HL-60 (cell line): ENCODE measurements around the gene ULBP2.

Source experiments
- DNase-seq, 2 experiments: peaks; one replicate each; pipeline ENCODE4 v3.0.0-alpha.2; 2010 to 2020; ENCODE audit warnings: low read depth in 1 of 2, low spot score in 1 of 2
- H3K27ac ChIP-seq: fragments of 250-450 bp; sonication (Bioruptor Pico); replicated peaks from 2 replicates; pipeline ENCODE4 v1.5.1; 2020; ENCODE audit warnings: mild to moderate bottlenecking, moderate library complexity
- H3K27me3 ChIP-seq: fragments of 250-450 bp; sonication (Bioruptor Pico); 2 replicates; pipeline ENCODE4 v1.5.1; 2021; ENCODE audit warnings: mild to moderate bottlenecking, moderate library complexity; ENCODE audit not compliant: insufficient read depth, poor library complexity, severe bottlenecking
- H3K4me3 ChIP-seq: replicated peaks from 2 replicates; pipeline ENCODE4 v1.5.1; 2011; ENCODE audit warnings: mild to moderate bottlenecking, control low read depth, low read length; ENCODE audit not compliant: insufficient read depth
- CTCF ChIP-seq: IDR thresholded peaks from one replicate; pipeline ENCODE4 v1.5.1; 2011; ENCODE audit warnings: low read length, control low read depth, inconsistent platforms; ENCODE audit not compliant: insufficient read depth
- GABPA ChIP-seq: IDR thresholded peaks from 2 replicates; pipeline ENCODE4 v1.6.1; 2012; ENCODE audit warnings: low read depth
- POLR2AphosphoS5 ChIP-seq: IDR thresholded peaks from 2 replicates; pipeline ENCODE4 v1.6.1; 2012; ENCODE audit warnings: low read depth
- REST ChIP-seq: IDR thresholded peaks from 2 replicates; pipeline ENCODE4 v1.6.1; 2012; ENCODE audit warnings: low read depth; ENCODE audit not compliant: insufficient replicate concordance
- SPI1 ChIP-seq: IDR thresholded peaks from 2 replicates; pipeline ENCODE4 v1.6.1; 2012; ENCODE audit warnings: low read depth, mild to moderate bottlenecking, borderline replicate concordance

The ULBP2 gene

GRCh38 chr6:149931501-149931900 is 10.3 kb upstream of the ULBP2 start:
- TF ChIP-seq REST (no peak), GABPA (no peak), CTCF (no peak), POLR2AphosphoS5 (no peak), SPI1 (no peak)
- no peak overlapping the region for H3K27ac ChIP-seq
- no peak for DNase-seq
- no peak overlapping the region for H3K4me3 ChIP-seq
- peaks cover 46% of the 10 kb centered on the region for H3K27me3 ChIP-seq

- TF ChIP-seq CTCF (no peak), POLR2AphosphoS5 (no peak), SPI1 (no peak), GABPA (no peak), REST (no peak)
- no peak overlapping the region for H3K27ac ChIP-seq
- peaks cover 53% of the 10 kb centered on the region for H3K27me3 ChIP-seq
- no peak overlapping the region for H3K4me3 ChIP-seq
- DNase-seq = no peak
Observed at GRCh38 chr6:149933036-149933435, 8.8 kb upstream of the ULBP2 start.

- TF ChIP-seq CTCF (no peak), GABPA (no peak), SPI1 (no peak), REST (no peak), POLR2AphosphoS5 (no peak)
- no peak overlapping the region for H3K27ac ChIP-seq
- H3K27me3 ChIP-seq = peaks cover 56% of the 10 kb centered on the region
- H3K4me3 ChIP-seq = no peak overlapping the region
- no peak for DNase-seq
Observed at GRCh38 chr6:149933461-149933860, 8.4 kb upstream of the ULBP2 start.
